ENCODE measurements around the gene GPR107. TPM values are rescaled to one million over a fixed set of nuclear protein-coding genes. Genes with fewer than 3 reads are reported as not detected.

GPR107 gene
- total RNA-seq: 33.0 and 35.4 TPM in 2 replicates

GRCh38 chr9:130053504-130054324, at the start of gene GPR107:
TSS of gene GPR107 (plus strand) at chr9:130053906. CDS start at chr9:130053933, 27 bp downstream.

GRCh38 chr9:130042885-130043653, 10.6 kb upstream of the GPR107 start, which contains the start of gene FNBP1:
TSS of gene FNBP1 (minus strand) at chr9:130043189. CDS start at chr9:130042975, 214 bp downstream.

GRCh38 chr9:130172161-130172857, 118.6 kb downstream of the GPR107 start, which contains the start of gene NCS1:
TSS of gene NCS1 (plus strand) at chr9:130172404. CDS start at chr9:130172664, 260 bp downstream.

Small RNAs within 50 kb of the gene (small RNA-seq; reads per million reads assigned to genes)
- not detected for gene RF00019 (ENCODE audit: low replicate concordance)

Other genes with a start within 250 kb of the GPR107 start
- gene TOR1A, start 229.8 kb upstream of the GPR107 start, total RNA-seq: 51.6 and 69.1 TPM in 2 replicates
- 30.0 and 32.5 TPM in 2 replicates for gene C9orf78, start 218.6 kb upstream of the GPR107 start, total RNA-seq
- 13.3 and 13.9 TPM in 2 replicates for gene USP20, start 218.4 kb upstream of the GPR107 start, total RNA-seq
- 23.2 and 43.5 TPM in 2 replicates for gene FNBP1, start 10.7 kb upstream of the GPR107 start, total RNA-seq
- 26.5 and 68.0 TPM in 2 replicates for gene NCS1, start 118.5 kb downstream of the GPR107 start, total RNA-seq
- gene HMCN2, start 211.9 kb downstream of the GPR107 start, total RNA-seq: not detected in 2 replicates

Data from placental pericyte (primary cell).